Panc1 (cell line): ENCODE results near the gene CDC23.

ENCODE experiments used
- POLR2AphosphoS5 ChIP-seq: IDR thresholded peaks from 2 replicates; pipeline ENCODE4 v1.6.1; 2012; ENCODE audit warnings: mild to moderate bottlenecking, low read depth, low read length, moderate library complexity
- REST ChIP-seq, 2 experiments: IDR thresholded peaks; 2 replicates each; pipeline ENCODE4 v1.6.1; 2011 to 2012; ENCODE audit warnings: low read depth in 2 of 2, control low read depth in 1 of 2, low read length in 1 of 2, mild to moderate bottlenecking in 1 of 2, moderate library complexity in 1 of 2; ENCODE audit not compliant: insufficient read depth in 1 of 2
- SIN3A ChIP-seq: IDR thresholded peaks from 2 replicates; pipeline ENCODE4 v1.6.1; 2012; ENCODE audit warnings: low read depth, mild to moderate bottlenecking, low read length, moderate library complexity, borderline replicate concordance; ENCODE audit not compliant: insufficient read depth
- TCF7L2 ChIP-seq: IDR thresholded peaks from 2 replicates; pipeline ENCODE4 v1.6.1; 2011; ENCODE audit warnings: mild to moderate bottlenecking, low read depth, low read length, inconsistent platforms
- TF ChIP-seq, protein P1 (sequence below): fragments of 450-650 bp; IDR thresholded peaks from 2 replicates; pipeline ENCODE4 v1.5.1; 2017; ENCODE audit warnings: mild to moderate bottlenecking

DNA sequence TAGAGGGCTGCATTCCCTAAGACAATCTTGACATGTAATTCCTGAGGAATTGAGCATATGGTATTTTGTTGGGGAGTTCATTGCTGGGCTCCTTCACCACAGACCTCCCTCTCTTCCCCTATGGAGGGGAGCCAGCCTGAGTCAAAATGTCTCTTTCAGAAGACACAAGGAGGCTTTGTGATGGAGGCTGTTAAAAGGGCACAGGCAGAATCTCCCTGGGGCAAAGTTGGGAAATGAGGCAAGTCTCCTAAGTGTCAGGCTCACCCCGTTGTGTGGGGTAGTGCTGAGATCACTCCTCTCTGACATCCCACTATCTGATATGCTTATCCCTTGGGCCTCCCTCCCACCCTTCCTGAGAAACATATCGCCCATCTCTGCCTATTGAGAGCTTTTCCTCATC lies 30.7 kb upstream of the CDC23 start:
- TF ChIP-seq, protein P1, sequence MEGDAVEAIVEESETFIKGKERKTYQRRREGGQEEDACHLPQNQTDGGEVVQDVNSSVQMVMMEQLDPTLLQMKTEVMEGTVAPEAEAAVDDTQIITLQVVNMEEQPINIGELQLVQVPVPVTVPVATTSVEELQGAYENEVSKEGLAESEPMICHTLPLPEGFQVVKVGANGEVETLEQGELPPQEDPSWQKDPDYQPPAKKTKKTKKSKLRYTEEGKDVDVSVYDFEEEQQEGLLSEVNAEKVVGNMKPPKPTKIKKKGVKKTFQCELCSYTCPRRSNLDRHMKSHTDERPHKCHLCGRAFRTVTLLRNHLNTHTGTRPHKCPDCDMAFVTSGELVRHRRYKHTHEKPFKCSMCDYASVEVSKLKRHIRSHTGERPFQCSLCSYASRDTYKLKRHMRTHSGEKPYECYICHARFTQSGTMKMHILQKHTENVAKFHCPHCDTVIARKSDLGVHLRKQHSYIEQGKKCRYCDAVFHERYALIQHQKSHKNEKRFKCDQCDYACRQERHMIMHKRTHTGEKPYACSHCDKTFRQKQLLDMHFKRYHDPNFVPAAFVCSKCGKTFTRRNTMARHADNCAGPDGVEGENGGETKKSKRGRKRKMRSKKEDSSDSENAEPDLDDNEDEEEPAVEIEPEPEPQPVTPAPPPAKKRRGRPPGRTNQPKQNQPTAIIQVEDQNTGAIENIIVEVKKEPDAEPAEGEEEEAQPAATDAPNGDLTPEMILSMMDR = no peak
- no peak for TF ChIP-seq POLR2AphosphoS5
- TF ChIP-seq SIN3A = no peak
- no peak for TF ChIP-seq REST (IDR thresholded peaks at IDR 0.05; ENCODE audit: insufficient read depth in 1 of 2, low read depth in 2 of 2, low read length in 1 of 2)
- TF ChIP-seq TCF7L2 = no peak
